Urothelium cell line (cell line): ENCODE measurements around the gene THTPA.

Source experiments
- DNase-seq: peaks from one replicate; pipeline ENCODE4 v3.0.0; 2011; ENCODE audit warnings: low spot score, mixed read lengths
- FAIRE-seq: peaks from 2 replicates; lab custom pipeline; 2011; peaks lifted over from hg19 to GRCh38; lab: Jason Lieb, UNC

Gene THTPA

DNA sequence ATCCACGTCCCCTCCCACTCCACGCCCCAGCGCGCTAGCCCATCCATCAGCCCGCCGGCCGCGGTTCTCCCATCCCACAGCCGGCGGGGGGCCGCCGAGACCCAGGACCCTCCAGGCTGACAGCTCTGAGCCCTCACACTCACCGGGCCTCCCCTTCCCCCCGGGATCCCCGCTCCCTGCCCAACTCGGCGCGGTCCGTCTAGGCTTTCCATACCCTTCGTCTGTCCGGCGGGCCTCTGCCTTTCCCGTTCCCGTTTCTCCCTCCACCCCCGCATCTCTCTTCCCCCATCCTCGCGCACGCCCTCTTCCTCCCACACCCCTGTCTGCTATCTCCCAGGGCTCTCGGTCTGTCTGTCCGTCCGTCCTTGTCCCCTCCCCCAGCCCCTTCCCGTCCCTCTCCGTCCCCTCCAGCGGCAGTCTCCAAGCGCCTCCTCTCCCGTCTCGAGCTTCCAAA, 5.2 kb upstream of the THTPA start:
- peak; percentile 39 for DNase-seq

DNA sequence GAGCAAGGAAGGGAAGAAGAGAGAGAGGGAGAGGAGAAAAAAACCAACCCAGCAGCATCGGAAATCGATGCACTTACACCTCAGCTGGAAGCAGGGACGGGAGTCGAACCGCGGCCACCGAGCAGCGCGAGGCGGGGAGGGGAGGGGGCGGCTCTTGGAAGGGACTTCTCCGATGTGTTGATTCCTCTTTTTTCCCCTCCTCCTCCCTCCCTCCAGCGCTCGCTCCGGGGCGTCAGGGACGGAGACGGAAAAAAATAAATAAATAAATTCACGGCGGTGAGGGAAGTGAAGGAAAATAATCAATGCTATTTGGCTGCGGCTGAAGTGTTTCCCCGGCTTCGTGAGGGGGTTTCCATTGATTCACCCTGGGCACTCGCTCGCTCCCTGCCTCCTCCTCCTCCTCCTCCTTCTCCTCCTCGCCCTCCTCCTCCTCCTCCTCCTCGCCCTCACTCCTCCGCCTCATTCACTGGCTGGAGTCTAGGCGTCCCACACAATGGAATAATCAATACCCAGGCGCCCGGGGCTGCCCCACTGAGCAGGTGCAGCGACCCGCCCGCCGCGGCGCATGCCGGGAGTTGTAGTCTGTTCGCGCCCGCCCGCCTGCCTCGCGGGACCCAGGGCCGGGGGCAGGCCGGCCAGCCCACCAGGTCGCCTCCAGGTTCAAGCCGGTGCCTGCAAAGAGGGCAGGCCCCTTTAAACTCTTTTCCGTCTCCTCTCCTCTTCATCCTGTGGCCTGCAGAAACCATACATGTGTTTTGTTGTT, 4.6 kb upstream of the THTPA start, which contains the start of gene ZFHX2:
Gene ZFHX2, minus strand, starts transcription at position 500 of the 763 bp plus-strand sequence. CDS start 16,440 bp downstream, outside the sequence.
- FAIRE-seq: no peak

More for the DNA sequence above, 5.2 kb upstream of the THTPA start:
- FAIRE-seq: no peak

DNA sequence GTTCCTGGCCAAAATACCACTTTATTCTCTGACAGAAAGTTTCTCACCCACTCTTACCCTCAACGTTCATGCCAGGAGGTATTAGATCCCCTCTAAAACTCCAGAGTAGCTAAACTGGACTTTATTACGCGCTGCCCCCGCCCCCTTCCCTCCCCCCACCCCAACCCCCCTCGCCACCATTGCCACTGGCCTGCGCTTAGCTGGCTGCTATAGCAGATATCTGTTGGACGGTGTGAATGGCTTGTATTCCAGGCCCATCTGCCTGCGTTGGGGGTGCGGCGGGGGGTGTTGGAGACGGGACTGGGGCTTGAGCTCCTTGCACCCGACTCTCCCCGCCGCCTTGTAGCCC, 564 bp upstream of the THTPA start:
- FAIRE-seq (no peak), DNase-seq (no peak)

More for the DNA sequence above, 4.6 kb upstream of the THTPA start, which contains the start of gene ZFHX2:
- DNase-seq: peak; percentile 94

DNA sequence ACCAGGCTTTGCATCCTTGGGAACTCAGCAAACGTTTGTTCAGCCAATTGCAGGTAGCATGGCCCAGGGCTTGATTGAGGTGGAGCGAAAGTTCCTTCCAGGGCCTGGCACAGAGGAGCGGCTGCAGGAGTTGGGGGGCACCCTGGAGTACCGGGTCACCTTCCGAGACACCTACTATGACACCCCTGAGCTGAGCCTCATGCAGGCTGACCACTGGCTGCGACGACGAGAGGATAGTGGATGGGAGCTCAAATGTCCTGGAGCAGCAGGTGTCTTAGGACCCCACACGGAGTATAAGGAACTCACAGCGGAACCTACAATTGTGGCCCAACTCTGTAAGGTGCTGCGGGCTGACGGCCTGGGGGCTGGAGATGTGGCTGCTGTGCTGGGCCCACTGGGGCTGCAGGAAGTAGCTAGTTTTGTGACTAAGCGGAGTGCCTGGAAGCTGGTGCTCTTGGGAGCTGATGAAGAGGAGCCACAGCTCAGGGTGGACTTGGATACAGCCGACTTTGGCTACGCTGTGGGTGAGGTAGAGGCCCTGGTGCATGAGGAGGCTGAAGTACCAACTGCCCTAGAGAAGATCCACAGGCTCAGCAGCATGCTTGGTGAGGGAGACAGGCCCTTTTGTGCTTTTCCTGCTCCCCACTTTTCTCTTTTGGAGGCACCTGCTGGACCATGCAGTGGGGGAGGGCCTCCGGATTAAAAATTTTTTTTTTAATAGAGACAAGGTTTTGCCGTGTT, 799 bp downstream of the THTPA start:
- FAIRE-seq (no peak), DNase-seq (no peak)

DNA sequence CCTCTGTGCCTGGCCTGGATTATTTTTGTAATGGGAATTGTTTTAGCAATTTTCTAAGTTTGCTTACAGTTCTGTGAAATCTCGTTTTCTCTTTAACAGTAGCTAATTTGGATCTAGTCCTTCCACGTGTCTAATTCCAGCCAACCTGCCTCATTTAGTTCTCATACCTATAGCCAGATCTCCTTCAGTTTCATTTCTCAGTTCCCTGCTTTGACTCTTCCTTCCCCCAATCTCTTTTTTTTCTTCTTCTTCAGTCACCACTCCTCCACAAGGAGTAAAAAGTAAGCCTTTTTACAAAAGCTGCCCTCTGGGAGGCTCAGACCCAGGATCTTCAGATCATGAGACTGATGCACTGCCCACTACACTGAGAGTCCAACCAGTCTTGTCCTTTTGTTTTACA, 1.4 kb downstream of the THTPA start:
- FAIRE-seq (no peak), DNase-seq (no peak)

DNA sequence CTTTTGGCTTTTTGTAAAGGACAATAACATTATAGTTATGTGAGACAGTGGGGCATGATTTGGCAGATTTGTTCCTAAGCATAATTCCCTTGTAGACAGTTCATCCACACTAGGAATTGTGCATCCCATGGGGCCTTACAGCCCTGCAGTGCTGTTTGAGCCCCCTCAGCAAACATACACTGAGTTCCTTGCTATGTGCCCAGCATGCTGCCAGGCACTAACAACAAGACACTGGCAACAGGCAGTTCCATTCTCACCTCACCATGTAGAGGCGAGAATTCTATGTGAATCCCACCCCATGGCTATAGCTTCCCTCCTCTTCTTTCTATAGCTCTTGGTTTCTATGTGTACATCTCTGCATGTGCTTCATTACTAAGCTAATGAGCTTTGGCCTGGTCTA, 1.9 kb downstream of the THTPA start:
- no peak for DNase-seq
- no peak for FAIRE-seq

DNA sequence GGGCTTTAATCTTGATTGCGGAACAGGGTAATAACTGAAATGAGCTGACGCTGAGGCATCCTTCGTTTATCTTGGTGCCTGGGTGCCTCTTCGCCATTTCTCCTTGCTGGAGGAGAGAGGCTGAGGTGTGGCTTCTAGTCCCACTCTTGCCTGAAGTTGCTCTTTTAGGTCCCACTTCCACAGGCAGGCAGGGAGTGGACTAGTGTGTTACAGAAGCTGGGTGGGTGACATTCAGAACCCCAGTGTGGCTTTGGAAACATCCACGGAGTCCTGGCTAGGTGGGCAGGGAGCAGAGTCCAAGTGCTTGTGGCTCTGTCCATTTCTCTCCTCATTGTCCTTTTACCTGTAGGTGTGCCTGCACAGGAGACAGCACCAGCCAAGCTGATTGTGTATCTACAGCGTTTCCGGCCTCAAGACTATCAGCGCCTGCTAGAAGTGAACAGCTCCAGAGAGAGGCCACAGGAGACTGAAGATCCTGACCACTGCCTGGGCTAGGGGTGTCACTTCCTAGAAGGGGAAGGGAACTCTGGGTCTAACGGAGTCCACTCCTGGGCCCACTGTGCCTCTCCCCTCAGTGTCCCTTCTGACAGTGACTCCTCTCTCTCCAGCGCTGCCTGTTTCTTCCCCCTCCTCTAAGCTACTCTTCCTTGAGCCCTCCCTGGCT, 2.4 kb downstream of the THTPA start:
- DNase-seq (no peak), FAIRE-seq (no peak)

DNA sequence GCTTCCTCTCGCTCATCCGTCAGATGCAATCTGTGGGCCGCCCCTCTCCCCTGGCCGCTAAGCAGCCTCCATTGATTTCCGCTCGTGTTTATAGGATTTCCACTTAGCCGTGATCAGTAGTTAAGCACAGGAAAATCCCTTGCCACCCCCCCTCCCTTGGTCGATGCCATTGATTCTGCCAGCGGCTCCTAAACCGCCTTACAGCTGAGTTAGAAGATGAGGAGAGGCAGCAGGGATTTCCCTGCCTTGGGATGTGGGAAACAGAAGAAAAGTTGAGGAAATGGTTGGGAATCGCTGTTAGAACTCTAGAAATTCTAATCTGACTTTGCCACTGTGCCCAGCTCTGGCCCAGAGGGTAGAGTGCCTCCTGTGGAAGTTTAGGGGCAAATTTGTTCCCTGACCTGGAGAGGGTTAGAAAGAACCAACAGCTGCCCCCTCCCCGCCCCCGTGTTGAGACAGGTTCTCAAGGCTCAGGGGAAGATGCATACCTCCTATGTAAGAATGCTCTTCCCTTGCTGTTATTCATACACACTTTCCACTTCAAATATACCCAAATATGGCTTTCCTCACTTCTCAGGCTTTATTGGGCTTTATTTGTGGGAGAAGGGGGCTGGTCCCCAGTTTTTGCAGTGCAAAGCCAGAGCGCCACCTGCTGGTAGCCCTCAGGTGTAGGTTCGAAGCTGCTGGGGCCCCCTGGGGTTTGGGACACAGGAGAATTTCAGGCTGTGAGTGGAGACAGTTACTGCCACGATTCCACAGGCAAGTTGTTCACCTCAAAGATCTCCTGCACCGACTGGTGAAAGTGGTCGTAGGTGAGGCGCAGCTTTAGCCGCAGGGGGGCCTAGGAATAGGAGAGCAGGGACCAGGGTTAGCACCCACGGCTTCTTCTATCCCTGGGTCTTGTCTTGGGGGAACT, 3.2 kb downstream of the THTPA start:
- DNase-seq (peak; percentile 61), FAIRE-seq (no peak)

DNA sequence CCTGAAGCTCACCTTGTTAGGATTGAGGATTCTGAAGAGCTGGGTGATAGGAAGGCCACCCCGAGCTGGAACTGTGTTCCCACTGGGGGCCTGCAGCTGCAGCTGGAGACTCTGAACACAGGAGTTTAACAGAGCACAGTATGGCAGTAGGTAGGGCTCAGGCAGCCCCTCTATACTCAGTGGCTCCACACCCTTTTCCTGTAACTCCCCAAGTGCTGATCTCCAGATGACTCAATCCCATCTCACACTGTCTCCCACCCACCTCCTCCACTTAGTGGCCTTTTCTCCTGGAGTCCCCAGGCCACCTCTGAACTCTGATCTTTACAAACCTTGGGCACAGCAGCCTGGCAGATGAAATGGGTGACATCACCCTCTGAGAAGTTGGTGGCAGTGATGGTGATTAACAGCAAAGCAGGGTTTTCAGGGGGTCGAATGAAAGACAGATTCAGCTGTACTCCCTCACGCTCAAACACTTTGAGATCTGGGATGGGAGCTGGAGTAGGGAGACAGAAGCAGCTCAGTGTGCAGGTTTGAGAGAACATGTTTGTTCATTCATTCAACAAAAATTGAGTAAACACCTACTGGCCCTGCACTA, 4.0 kb downstream of the THTPA start:
- DNase-seq: no peak
- no peak for FAIRE-seq

DNA sequence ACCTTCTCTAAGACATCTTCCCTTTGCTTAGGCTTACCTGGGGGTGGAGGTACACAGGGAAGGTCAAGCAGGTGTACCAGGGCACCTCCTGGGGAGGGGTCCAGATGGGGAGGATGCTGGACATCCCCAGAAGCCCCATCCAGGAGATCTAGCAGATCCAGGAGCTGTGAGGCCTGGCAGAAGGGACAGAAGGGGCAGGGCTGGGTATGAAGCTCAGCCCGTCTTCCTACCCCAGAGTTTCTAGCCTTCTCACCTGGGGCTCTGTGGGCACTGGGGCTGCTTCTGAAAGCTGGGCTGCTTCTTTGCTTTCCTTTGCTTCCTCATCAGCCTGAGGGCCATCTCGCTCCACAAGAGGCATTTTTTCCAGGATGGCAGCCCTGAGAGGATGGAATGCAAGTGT, 5.2 kb downstream of the THTPA start:
- DNase-seq: no peak
- FAIRE-seq: no peak

DNA sequence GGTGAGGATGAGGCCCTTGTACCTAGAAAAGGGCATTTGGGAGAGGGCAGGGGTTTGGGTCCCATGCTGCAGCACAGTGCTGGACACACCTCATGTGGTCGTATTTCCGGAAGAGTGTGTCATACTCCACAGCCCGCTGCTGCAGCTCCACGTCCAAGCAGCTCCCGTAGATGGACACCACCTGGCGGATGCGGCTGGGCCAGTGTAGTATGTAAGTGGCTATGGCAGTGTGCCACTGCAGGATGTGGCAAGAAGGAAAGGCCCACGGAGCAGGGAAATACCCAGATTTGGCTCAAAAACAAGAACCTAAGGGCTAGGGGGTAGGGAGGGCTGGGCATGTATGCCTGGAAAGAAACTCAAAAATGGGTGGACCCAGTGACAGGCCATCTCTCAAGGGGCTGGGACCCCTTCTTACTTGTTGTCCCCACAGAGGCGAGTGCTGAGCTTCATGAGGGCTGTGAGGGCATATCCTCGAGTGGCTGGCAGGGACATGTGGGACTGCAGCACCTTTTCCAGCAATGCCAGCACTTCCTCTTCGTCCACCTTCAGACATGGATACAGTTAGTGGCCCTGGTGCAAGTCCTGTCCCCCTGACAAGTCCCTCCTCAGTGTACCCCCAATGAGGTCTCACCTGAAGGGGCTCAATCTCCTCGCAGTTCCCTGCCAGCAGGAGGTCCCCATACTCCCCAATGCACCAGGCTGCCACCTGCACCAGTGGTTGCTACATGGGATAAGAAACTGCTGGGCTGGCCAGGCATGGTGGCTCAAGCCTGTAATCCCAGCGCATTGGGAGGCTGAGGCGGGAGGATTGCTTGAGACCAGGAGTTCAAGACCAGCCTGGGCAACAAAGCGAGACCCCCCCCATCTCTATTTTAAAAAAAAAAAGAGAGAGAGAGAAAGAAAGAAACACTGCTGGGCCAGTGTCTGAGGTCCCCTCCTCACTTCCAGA, 6.1 kb downstream of the THTPA start:
- DNase-seq (no peak), FAIRE-seq (no peak)

DNA sequence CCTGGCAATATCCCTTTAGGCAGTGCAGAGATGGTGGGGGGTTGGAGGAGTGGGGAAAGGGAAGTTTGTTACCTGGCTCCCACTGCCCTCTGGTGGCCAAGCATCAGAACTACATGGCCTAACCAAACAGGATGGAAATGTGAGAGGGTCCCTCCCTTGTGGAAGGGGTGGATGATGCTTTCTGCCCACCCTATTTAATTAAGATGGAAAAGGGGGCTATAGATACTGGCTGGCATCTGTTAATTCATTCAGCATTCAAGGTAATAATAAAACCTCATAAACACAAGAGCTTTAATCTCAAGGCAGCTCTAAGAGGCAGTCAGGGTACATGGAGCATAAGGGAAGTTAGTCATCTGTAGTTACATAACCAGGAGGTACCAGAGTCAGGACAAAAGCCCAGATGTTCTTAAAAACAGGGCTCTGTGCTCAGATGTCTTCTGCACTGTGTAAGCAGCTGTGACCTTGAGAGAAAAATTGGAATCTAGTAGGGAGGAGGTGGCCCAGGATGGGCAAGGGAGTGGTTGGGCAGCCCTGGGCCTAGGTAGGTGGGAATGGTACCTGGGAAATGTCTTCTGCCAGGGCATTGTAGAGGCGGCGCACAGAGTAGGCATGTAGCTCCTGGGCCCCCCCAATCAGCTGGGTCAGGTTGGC, 6.9 kb downstream of the THTPA start:
- DNase-seq (no peak), FAIRE-seq (no peak)

DNA sequence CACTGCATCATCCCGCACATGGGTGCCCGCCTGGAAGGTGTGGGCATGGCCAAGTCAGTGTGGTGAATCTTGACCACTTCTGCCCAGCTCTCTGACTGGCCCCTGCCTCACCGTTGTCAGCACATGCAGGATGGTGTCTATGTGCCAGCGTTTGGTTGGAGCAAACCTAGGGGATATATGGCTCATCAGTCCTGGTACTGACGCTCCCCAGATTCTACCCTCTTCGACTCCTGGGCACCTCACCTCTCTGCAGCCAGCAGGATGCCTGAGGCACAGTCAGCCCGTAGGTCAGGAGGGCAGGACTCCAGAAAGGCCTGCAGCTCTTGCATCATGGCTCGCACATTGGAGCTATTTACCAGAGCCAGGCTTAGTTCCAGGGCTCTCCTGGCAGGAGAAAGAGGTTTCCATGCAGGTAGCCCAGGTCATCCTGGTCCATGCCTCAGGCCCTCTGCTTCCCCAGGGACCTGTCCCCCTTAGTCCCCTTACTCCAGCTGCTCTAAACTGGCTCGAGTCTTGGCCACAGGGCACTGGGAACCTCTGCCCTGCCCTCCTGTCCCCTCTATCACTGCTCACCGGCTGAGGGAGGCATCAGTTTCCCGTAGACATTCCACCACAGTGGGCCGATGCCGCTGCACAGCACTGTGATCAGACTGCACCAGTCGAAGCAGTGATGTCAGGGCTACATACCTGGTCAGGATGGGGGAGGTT, 7.6 kb downstream of the THTPA start:
- DNase-seq (no peak), FAIRE-seq (no peak)

DNA sequence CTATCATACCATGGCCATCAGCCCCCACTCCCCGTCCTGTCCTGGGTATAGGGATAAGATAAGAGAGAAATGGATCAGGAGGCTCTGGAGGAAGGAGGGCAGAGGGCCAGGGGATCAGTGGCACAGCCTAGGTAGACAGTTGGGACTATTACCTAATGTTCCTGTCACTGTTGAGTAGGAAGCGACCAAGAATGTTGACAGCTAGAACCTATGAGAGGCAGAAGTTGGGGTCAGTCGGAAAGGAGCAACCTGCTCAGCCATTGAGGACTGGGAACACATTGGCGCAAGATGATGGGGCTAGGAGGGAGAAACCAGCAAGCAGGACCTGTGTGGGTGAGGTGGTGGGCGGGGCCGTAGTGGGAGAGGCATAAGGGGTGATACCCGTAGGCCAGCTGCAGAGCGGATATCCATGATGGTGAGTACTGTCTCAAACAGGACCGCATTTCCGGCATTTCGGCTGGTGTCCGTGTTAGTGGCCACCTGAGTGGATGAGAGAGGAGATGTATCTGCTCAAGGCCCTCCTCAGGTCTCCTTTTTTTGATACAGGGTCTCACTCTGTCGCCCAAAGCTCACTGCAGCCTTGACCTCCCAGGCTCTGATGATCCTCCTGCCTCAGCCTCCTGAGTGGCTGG, 8.2 kb downstream of the THTPA start:
- FAIRE-seq: no peak

DNA sequence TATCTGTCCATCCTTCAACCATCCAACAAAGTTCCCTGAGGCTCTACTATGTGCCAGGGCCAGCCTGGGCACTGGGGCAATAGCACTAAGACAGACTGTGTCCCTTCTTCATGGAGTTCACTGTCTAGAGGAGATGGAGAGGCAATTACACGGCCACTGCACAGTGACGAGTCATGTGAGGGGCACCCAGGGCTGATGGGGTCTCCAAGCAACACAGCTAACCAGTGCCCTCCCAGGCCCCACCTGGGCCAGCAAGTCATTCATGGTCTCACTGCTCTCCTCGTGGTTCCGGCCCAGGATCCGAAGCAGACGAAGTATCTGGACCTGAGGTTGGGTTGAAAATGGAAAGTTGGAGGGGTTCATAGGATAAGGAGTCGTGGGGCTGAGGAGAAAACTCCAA, 8.8 kb downstream of the THTPA start:
- no peak for DNase-seq
- FAIRE-seq: no peak

More for the DNA sequence above, 8.2 kb downstream of the THTPA start:
- DNase-seq: no peak

DNA sequence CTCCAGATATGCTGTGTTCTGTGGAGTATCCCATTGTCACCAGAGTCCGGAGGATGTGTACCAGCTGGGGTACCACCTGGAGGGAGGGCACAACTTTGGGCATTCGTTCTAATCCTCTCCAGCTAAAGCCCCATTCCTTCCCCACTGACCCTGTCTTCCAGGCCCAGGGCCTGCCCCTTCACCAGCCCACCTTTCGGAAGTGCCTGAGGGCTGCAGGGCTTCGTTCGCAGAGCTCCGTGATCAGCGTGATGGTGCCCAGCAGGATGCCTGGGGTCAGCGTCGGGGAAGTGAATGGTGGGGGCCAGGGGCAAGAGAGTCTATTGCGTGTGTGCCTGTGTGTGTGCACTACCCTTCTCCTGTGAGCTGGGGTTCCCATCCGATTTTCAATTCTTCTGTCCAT, 9.6 kb downstream of the THTPA start:
- FAIRE-seq: no peak
- DNase-seq: no peak

DNA sequence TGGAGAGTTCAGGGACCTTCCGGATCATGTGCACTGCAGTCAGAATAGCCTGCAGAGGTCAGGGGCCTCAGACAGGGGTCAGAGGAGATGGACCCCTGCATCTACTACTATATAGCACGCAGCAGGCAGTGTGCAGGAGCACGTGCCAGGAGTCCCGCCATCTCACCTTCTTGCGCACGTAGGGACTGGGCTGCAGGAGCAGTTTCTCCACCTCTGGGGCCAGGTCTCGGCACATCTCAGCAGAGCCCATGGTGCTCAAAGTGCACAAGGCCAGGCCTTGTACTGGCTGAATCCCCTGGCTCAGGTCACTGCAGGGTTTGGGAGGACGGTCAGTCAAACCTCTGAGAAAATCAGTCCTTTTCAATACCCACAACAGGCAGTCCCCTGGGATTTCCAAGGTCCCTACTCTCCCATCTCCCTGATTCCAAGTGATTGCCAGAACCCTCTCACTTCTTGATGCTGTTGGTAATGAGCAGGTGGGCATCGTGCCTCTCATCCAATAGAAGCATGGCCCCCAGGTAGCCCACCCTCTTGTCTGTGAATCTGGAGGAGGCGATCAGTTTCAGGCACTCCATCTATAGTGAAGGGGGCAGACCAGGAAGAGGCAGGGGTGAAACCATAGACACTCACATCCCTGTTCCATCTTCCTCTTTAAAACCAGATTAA, 10.2 kb downstream of the THTPA start:
- FAIRE-seq: no peak
- DNase-seq: no peak
